ENCODE measurements around the gene PTPN20. TPM values are rescaled to one million over a fixed set of nuclear protein-coding genes. Genes with fewer than 3 reads are reported as not detected.

PTPN20 gene
- total and polyA plus RNA-seq, 8 donors = 0.37 to 15.2 (median 1.6) TPM; not detected in 2

- no peaks in the 10 kb centered on the region for H3K4me1 ChIP-seq
- no peaks in the 10 kb centered on the region for H3K36me3 ChIP-seq
- no peaks in the 10 kb centered on the region for H3K9me3 ChIP-seq
- no peak overlapping the region for H3K4me3 ChIP-seq
- DNase-seq = peak in 1 of 2 donors; percentile 10
- H3K27ac ChIP-seq = no peak overlapping the region
- 50 to 63% (median 53%) methylated on average over 7 to 9 of the region's 9 CpGs for WGBS, 5 donors
- TF ChIP-seq EP300 (IDR thresholded peaks at IDR 0.05) (no peak), POLR2AphosphoS5 (IDR thresholded peaks at IDR 0.05) (no peak), CTCF (IDR thresholded peaks at IDR 0.05) (no peak), POLR2A (IDR thresholded peaks at IDR 0.05) (no peak)
- no peaks in the 10 kb centered on the region for H3K27me3 ChIP-seq
- intact Hi-C loops (cut with DNase I; ENCODE audit: low total_unique reads) = loop anchor here (5.0 kb wide), 1 partner anchor 290 kb away; no protein-coding TSS in a partner anchor
Observed at GRCh38 chr10:47027108-47027783, 116.0 kb downstream of the PTPN20 start.

GRCh38 chr10:47027784-47028260, 116.6 kb downstream of the PTPN20 start:
- no peaks in the 10 kb centered on the region for H3K9me3 ChIP-seq
- H3K4me3 ChIP-seq = no peak overlapping the region
- H3K27ac ChIP-seq = no peak overlapping the region
- H3K4me1 ChIP-seq = no peaks in the 10 kb centered on the region
- DNase-seq = peak in 1 of 2 donors; percentile 16
- 69 to 100% (median 78%) methylated on average over 2 to 8 of the region's 8 CpGs for WGBS, 5 donors
- H3K27me3 ChIP-seq = no peaks in the 10 kb centered on the region
- intact Hi-C loops (cut with DNase I; ENCODE audit: low total_unique reads) = loop anchor here (5.0 kb wide), 1 partner anchor 289 kb away; no protein-coding TSS in a partner anchor
- H3K36me3 ChIP-seq = no peaks in the 10 kb centered on the region
- no peak for TF ChIP-seq EP300 (IDR thresholded peaks at IDR 0.05)

- H3K9me3 ChIP-seq = no peaks in the 10 kb centered on the region
- no peaks in the 10 kb centered on the region for H3K4me1 ChIP-seq
- H3K4me3 ChIP-seq = no peak overlapping the region
- intact Hi-C loops (cut with DNase I; ENCODE audit: low total_unique reads) = loop anchor here (5.0 kb wide), 1 partner anchor 289 kb away; no protein-coding TSS in a partner anchor
- no peak overlapping the region for H3K27ac ChIP-seq
- H3K36me3 ChIP-seq = no peaks in the 10 kb centered on the region
- TF ChIP-seq POLR2AphosphoS5 (IDR thresholded peaks at IDR 0.05) (no peak), CTCF (IDR thresholded peaks at IDR 0.05) (no peak), POLR2A (IDR thresholded peaks at IDR 0.05) (no peak), EP300 (IDR thresholded peaks at IDR 0.05) (no peak)
- WGBS, 5 donors = 85 to 91% (median 88%) methylated on average over 8 of the region's 8 CpGs
- H3K27me3 ChIP-seq = no peaks in the 10 kb centered on the region
- DNase-seq = peak in 1 of 2 donors; percentile 21
Observed at GRCh38 chr10:47028466-47028865, 117.2 kb downstream of the PTPN20 start.

- Histone ChIP-seq H3K36me3 (no peaks in the 10 kb centered on the region), H3K27ac (no peak overlapping the region), H3K27me3 (no peaks in the 10 kb centered on the region), H3K4me3 (no peak overlapping the region), H3K9me3 (no peaks in the 10 kb centered on the region), H3K4me1 (no peaks in the 10 kb centered on the region)
- 84 to 89% (median 84%) methylated on average over 10 to 13 of the region's 13 CpGs for WGBS, 5 donors
- no peak for TF ChIP-seq EP300 (IDR thresholded peaks at IDR 0.05)
- no peak for TF ChIP-seq POLR2A (IDR thresholded peaks at IDR 0.05)
- TF ChIP-seq POLR2AphosphoS5 (IDR thresholded peaks at IDR 0.05) = no peak
- TF ChIP-seq CTCF (IDR thresholded peaks at IDR 0.05) = no peak
- intact Hi-C loops (cut with DNase I; ENCODE audit: low total_unique reads) = loop anchor here (5.0 kb wide), 1 partner anchor 288 kb away; no protein-coding TSS in a partner anchor
- DNase-seq = peak in 1 of 2 donors; percentile 19
Observed at GRCh38 chr10:47029181-47030009, 118.2 kb downstream of the PTPN20 start.
